Neuronal stem cell (in vitro differentiated cells): ENCODE data around the gene VENTX.

Experiments used
- DNase-seq: peaks from one replicate; pipeline ENCODE4 v3.0.0-alpha.2; 2013; ENCODE audit warnings: low spot score
- H2AFZ ChIP-seq: one replicate; pipeline ENCODE4 v1.6.1; 2013; ENCODE audit warnings: mild to moderate bottlenecking, low read length, inconsistent platforms
- H2AK5ac ChIP-seq: 2 replicates; pipeline ENCODE4 v1.6.1; 2013; ENCODE audit warnings: low read depth, mild to moderate bottlenecking, inconsistent platforms, low read length, moderate library complexity, mixed read lengths
- H2BK120ac ChIP-seq: 2 replicates; pipeline ENCODE4 v1.6.1; 2013; ENCODE audit warnings: low read depth, mild to moderate bottlenecking, inconsistent platforms, low read length, moderate library complexity, mixed read lengths
- H2BK12ac ChIP-seq: one replicate; pipeline ENCODE4 v1.6.1; 2013; ENCODE audit warnings: low read length, inconsistent platforms
- H2BK15ac ChIP-seq: 2 replicates; pipeline ENCODE4 v1.6.1; 2013; ENCODE audit warnings: mild to moderate bottlenecking, low read length, inconsistent platforms, mixed read lengths
- H2BK5ac ChIP-seq: one replicate; pipeline ENCODE4 v1.6.1; 2013; ENCODE audit warnings: inconsistent platforms, mild to moderate bottlenecking, low read length, moderate library complexity
- H3K14ac ChIP-seq: one replicate; pipeline ENCODE4 v1.6.1; 2013; ENCODE audit warnings: low read length, inconsistent platforms
- H3K18ac ChIP-seq: 2 replicates; pipeline ENCODE4 v1.6.1; 2013; ENCODE audit warnings: low read length, inconsistent platforms
- H3K23ac ChIP-seq: 2 replicates; pipeline ENCODE4 v1.6.1; 2013; ENCODE audit warnings: low read depth, mild to moderate bottlenecking, mixed read lengths, low read length, inconsistent platforms; ENCODE audit not compliant: poor library complexity
- H3K27ac ChIP-seq: replicated peaks from 3 replicates; pipeline ENCODE4 v1.5.1; 2013; ENCODE audit warnings: low read length, inconsistent platforms
- H3K27me3 ChIP-seq, 3 experiments: 2 replicates each; pipeline ENCODE4 v1.6.1; 2013; ENCODE audit warnings: low read length in 3 of 3, mild to moderate bottlenecking in 2 of 3, inconsistent platforms in 1 of 3, low read depth in 1 of 3, mixed read lengths in 1 of 3, moderate library complexity in 1 of 3; ENCODE audit not compliant: control insufficient read depth in 3 of 3, insufficient read depth in 3 of 3
- H3K36me3 ChIP-seq, 2 donors: replicated peaks in 1 of 2; 2 replicates each; pipeline ENCODE4 v1.6.1; 2013; ENCODE audit warnings: low read length in 2 of 2; ENCODE audit not compliant: control insufficient read depth in 2 of 2, insufficient read depth in 2 of 2
- H3K4ac ChIP-seq: 2 replicates; pipeline ENCODE4 v1.6.1; 2013; ENCODE audit warnings: inconsistent platforms, mild to moderate bottlenecking, low read length, moderate library complexity
- H3K4me1 ChIP-seq, 2 donors: 1 replicate in 1 of 2; 2 replicates in 1 of 2; pipeline ENCODE4 v1.6.1; 2013; ENCODE audit warnings: low read length in 2 of 2, low read depth in 1 of 2; ENCODE audit not compliant: control insufficient read depth in 2 of 2, insufficient read depth in 1 of 2
- H3K4me2 ChIP-seq: one replicate; pipeline ENCODE4 v1.6.1; 2013; ENCODE audit warnings: mild to moderate bottlenecking, low read length, inconsistent platforms; ENCODE audit not compliant: insufficient read depth, poor library complexity, severe bottlenecking
- H3K4me3 ChIP-seq, 2 donors: 2 replicates each; pipeline ENCODE4 v1.5.1; 2013; ENCODE audit warnings: low read length in 2 of 2, mild to moderate bottlenecking in 2 of 2, inconsistent platforms in 1 of 2, moderate library complexity in 1 of 2
- H3K79me1 ChIP-seq: one replicate; pipeline ENCODE4 v1.6.1; 2013; ENCODE audit warnings: low read depth, mild to moderate bottlenecking, inconsistent platforms, low read length, moderate library complexity
- H3K9ac ChIP-seq: one replicate; pipeline ENCODE4 v1.6.1; 2013; ENCODE audit warnings: mild to moderate bottlenecking, low read depth, low read length, inconsistent platforms; ENCODE audit not compliant: poor library complexity
- H3K9me3 ChIP-seq, 2 donors: replicated peaks in 1 of 2; 2 replicates each; pipeline versions ENCODE3 to v1.6.1; 2013; ENCODE audit warnings: low read length in 2 of 2, mild to moderate bottlenecking in 2 of 2, inconsistent platforms in 1 of 2, low read depth in 1 of 2, mixed read lengths in 1 of 2, moderate library complexity in 1 of 2; ENCODE audit not compliant: control insufficient read depth in 2 of 2, insufficient read depth in 1 of 2
- H4K8ac ChIP-seq: one replicate; pipeline ENCODE4 v1.6.1; 2013; ENCODE audit warnings: low read depth, mild to moderate bottlenecking, inconsistent platforms, low read length, moderate library complexity
- H4K91ac ChIP-seq: one replicate; pipeline ENCODE4 v1.6.1; 2013; ENCODE audit warnings: low read length, low read depth, mild to moderate bottlenecking, inconsistent platforms; ENCODE audit not compliant: poor library complexity
- WGBS, 2 donors: extraction: QIAGEN DNeasy Blood & Tissue Kit; methylation state at CpG; one replicate each; pipeline ENCODE4 v1.1.7; 2013; ENCODE audit warnings: missing lambda C conversion rate in 2 of 2, mixed read lengths in 1 of 2; ENCODE audit not compliant: insufficient read length in 2 of 2, insufficient replicate concordance in 1 of 2; ENCODE audit errors: extremely low coverage in 2 of 2; 5-methylcytosine and 5-hydroxymethylcytosine counted together

The VENTX gene

GRCh38 chr10:133252223-133252552 lies 14.5 kb downstream of the VENTX start:
- Histone ChIP-seq H3K27me3 (peaks cover 0 to 31% (median 0%) of the 10 kb centered on the region in 3 experiments), H3K18ac (no peak overlapping the region), H2BK5ac (peak overlapping the region; percentile 39), H2BK12ac (no peak overlapping the region), H3K4ac (no peak overlapping the region), H2AK5ac (peak overlapping the region; percentile 81), H2BK120ac (no peak overlapping the region), H3K14ac (no peak overlapping the region), H3K27ac (no peak overlapping the region), H3K79me1 (peaks cover 1% of the 10 kb centered on the region), H2BK15ac (peak overlapping the region; percentile 58), H3K9me3 (no peaks in the 10 kb centered on the region), H3K4me1 (peaks cover 9 to 26% of the 10 kb centered on the region in 2 donors), H2AFZ (no peak overlapping the region), H4K8ac (no peak overlapping the region), H4K91ac (no peak overlapping the region), H3K9ac (no peak overlapping the region), H3K4me2 (no peak overlapping the region), H3K36me3 (no peaks in the 10 kb centered on the region), H3K23ac (peak overlapping the region; percentile 52), H3K4me3 (no peak overlapping the region)
- no CpG with 5 or more reads among the region's 12 CpGs for WGBS, 2 donors
- no peak for DNase-seq

- H3K4me3 ChIP-seq, result no peak overlapping the region
- peaks cover 13 to 22% of the 10 kb centered on the region in 2 donors for H3K4me1 ChIP-seq
- peaks cover 0 to 37% (median 0%) of the 10 kb centered on the region in 3 experiments for H3K27me3 ChIP-seq
- DNase-seq, result no peak
- no peak overlapping the region for H3K14ac ChIP-seq
- H3K23ac ChIP-seq, result no peak overlapping the region
- no peak overlapping the region for H3K27ac ChIP-seq
- H3K9me3 ChIP-seq, result no peaks in the 10 kb centered on the region
- H2AK5ac ChIP-seq, result no peak overlapping the region
- no peak overlapping the region for H2BK12ac ChIP-seq
- no peak overlapping the region for H3K4me2 ChIP-seq
- no peak overlapping the region for H2BK120ac ChIP-seq
- H2BK5ac ChIP-seq, result no peak overlapping the region
- no peak overlapping the region for H3K4ac ChIP-seq
- no peak overlapping the region for H2AFZ ChIP-seq
- no peak overlapping the region for H3K18ac ChIP-seq
- WGBS, 2 donors, result no CpG with 5 or more reads among the region's 22 CpGs
- no peak overlapping the region for H2BK15ac ChIP-seq
- H4K8ac ChIP-seq, result no peak overlapping the region
- peaks cover 1% of the 10 kb centered on the region for H3K79me1 ChIP-seq
- no peaks in the 10 kb centered on the region for H3K36me3 ChIP-seq
- H3K9ac ChIP-seq, result no peak overlapping the region
- H4K91ac ChIP-seq, result no peak overlapping the region
Measured at GRCh38 chr10:133253361-133253955, 15.8 kb downstream of the VENTX start.

GRCh38 chr10:133254421-133255120 lies 16.9 kb downstream of the VENTX start:
- no peak overlapping the region for H4K91ac ChIP-seq
- no peaks in the 10 kb centered on the region for H3K36me3 ChIP-seq
- H2BK12ac ChIP-seq, result no peak overlapping the region
- no peak overlapping the region for H3K4me3 ChIP-seq
- H3K23ac ChIP-seq, result no peak overlapping the region
- peak overlapping the region; percentile 24 for H2AFZ ChIP-seq
- peaks cover 0 to 38% (median 0%) of the 10 kb centered on the region in 3 experiments for H3K27me3 ChIP-seq
- H2BK5ac ChIP-seq, result peak overlapping the region; percentile 66
- no peak overlapping the region for H3K27ac ChIP-seq
- WGBS, 2 donors, result no CpG with 5 or more reads among the region's 13 CpGs
- peak overlapping the region; percentile 23 for H4K8ac ChIP-seq
- H3K18ac ChIP-seq, result peak overlapping the region; percentile 59
- peaks cover 13 to 24% of the 10 kb centered on the region in 2 donors for H3K4me1 ChIP-seq
- no peaks in the 10 kb centered on the region for H3K9me3 ChIP-seq
- no peak overlapping the region for H3K4me2 ChIP-seq
- peak overlapping the region; percentile 86 for H2AK5ac ChIP-seq
- H2BK120ac ChIP-seq, result peak overlapping the region; percentile 93
- peak overlapping the region; percentile 85 for H2BK15ac ChIP-seq
- H3K79me1 ChIP-seq, result peaks cover 1% of the 10 kb centered on the region
- peak overlapping the region; percentile 71 for H3K14ac ChIP-seq
- no peak for DNase-seq
- peak overlapping the region; percentile 44 for H3K9ac ChIP-seq
- no peak overlapping the region for H3K4ac ChIP-seq

GRCh38 chr10:133255323-133255722 lies 17.7 kb downstream of the VENTX start:
- Histone ChIP-seq H3K4me2 (no peak overlapping the region), H3K4me3 (no peak overlapping the region), H2BK15ac (peak overlapping the region; percentile 58), H2AK5ac (peak overlapping the region; percentile 86), H3K36me3 (no peaks in the 10 kb centered on the region), H3K27ac (no peak overlapping the region), H2BK5ac (no peak overlapping the region), H3K4ac (no peak overlapping the region), H4K91ac (no peak overlapping the region), H4K8ac (no peak overlapping the region), H3K27me3 (peaks cover 0 to 38% (median 0%) of the 10 kb centered on the region in 3 experiments), H3K18ac (peak overlapping the region; percentile 66), H3K23ac (no peak overlapping the region), H2AFZ (no peak overlapping the region), H2BK12ac (peak overlapping the region; percentile 41), H3K79me1 (peaks cover 1% of the 10 kb centered on the region), H3K9me3 (no peaks in the 10 kb centered on the region), H3K4me1 (peaks cover 13 to 21% of the 10 kb centered on the region in 2 donors), H2BK120ac (peak overlapping the region; percentile 93), H3K14ac (no peak overlapping the region), H3K9ac (peak overlapping the region; percentile 55)
- no peak for DNase-seq
- WGBS, 2 donors, result no CpG with 5 or more reads among the region's 15 CpGs
